ENCODE data around the gene CCDC68. TPM values are rescaled to one million over a fixed set of nuclear protein-coding genes. Genes with fewer than 3 reads are reported as not detected.

The CCDC68 gene
- total RNA-seq, 3 donors from 2014 or later (not counting 1 experiment from before 2014, with no cell fraction given), result not detected

DNA sequence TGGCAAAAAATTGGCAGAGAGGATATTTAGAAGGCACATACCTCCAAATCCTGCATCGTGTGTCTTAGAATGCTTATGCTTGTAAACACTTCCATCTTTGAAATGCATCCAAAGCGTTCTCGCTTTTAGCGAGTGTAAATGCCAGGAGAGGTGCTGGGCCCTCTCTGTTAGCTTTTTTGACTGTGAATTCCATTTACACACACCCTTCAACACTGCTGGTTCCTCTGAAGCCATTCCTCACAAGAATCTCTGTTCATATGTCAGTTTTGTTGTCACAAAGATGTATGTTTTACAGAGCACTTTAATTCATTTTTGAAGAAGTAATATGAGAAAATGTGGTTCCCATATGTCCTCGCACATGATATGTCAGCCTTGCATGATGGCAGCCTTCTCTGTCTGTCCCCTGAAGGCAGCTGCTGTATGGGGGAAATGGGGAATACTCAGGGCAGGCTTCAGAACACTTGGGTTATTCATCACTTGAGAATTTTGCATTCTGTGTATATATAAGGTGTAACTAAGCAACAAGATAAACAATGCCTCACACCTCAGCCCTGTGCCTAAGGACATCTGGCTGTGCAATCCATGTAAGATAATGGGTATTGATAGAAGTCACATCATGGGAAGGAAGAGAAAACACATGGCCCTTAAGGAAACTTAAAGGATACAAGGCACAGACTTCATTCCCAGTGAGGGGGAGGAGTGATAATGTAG is 78.7 kb downstream of the CCDC68 start:
- intact Hi-C loops (cut with micrococcal nuclease), result no loop called here
- Histone ChIP-seq H3K27me3 (ENCODE audit: control insufficient read depth, insufficient read depth, low read length) (no peaks in the 10 kb centered on the region), H3K4me3 (ENCODE audit: low read length) (no peak overlapping the region), H3K9me3 (ENCODE audit: control insufficient read depth, insufficient read depth, low read length) (no peaks in the 10 kb centered on the region), H3K4me1 (ENCODE audit: control insufficient read depth, insufficient read depth, low read length) (no peaks in the 10 kb centered on the region), H3K27ac (ENCODE audit: low read length) (no peak overlapping the region), H3K36me3 (ENCODE audit: control insufficient read depth, insufficient read depth, low read length) (peaks cover 42% of the 10 kb centered on the region)
- H3K27ac Mint-ChIP-seq, result no peak overlapping the region
- peaks cover 10% of the 10 kb centered on the region for H3K36me3 Mint-ChIP-seq
- peaks cover 14 to 28% of the 10 kb centered on the region in 2 donors for H3K4me1 Mint-ChIP-seq
- no peak for ATAC-seq
- no peak overlapping the region for H3K4me3 Mint-ChIP-seq
- DNase-seq, result no peak
- no peak for TF ChIP-seq CTCF (IDR thresholded peaks at IDR 0.05)
- no peaks in the 10 kb centered on the region for H3K9me3 Mint-ChIP-seq
- H3K27me3 Mint-ChIP-seq (ENCODE audit: low read depth in 2 of 2), result no peaks in the 10 kb centered on the region
- WGBS (ENCODE audit: insufficient coverage), result 99% methylated on average over 5 of the region's 5 CpGs

- no peak overlapping the region for H3K27ac Mint-ChIP-seq
- H3K36me3 Mint-ChIP-seq, result peaks cover 10% of the 10 kb centered on the region
Measured at GRCh38 chr18:54879691-54880090, 79.6 kb downstream of the CCDC68 start.

DNA sequence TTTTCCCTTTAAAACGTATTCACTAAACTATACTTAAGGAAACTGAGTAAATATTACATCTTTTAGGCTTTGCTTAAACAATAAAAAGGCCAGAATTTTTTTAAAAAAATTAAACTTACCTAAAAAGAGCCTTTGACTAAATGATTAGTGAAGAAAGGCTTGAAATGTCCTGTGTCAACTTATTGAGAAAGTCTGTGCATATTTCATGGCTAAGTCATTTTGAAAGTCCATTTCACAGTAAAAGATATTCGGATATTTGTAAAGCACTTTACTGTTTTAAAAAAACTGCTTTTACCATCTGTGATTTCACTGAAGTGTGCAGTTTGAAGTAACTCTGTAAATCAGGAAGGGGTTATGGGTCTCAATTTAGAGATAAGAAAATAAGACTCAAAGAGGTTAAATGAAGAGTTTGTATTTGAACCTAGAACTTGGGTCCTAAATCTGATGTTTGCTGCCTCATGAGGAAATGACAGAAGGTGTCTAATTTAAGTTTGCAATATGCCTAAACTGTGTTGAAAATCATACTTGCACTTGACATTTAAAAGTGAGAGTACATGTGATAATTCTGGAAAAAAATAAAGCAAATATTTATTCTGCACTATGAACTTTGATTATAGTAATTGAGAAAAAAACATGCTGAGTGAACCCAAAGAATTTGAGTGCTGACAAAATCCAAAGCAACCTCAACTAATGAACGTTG is 80.5 kb downstream of the CCDC68 start:
- ATAC-seq, result no peak

More at GRCh38 chr18:54879691-54880090, 79.6 kb downstream of the CCDC68 start:
- Mint-ChIP-seq H3K4me1 (peaks cover 23 to 28% of the 10 kb centered on the region in 2 donors), H3K4me3 (no peak overlapping the region), H3K9me3 (no peaks in the 10 kb centered on the region), H3K27me3 (ENCODE audit: low read depth in 2 of 2) (no peaks in the 10 kb centered on the region)
- DNase-seq (no peak), ATAC-seq (no peak)
- H3K4me3 ChIP-seq (ENCODE audit: low read length), result no peak overlapping the region
- no peaks in the 10 kb centered on the region for H3K9me3 ChIP-seq (ENCODE audit: control insufficient read depth, insufficient read depth, low read length)
- H3K36me3 ChIP-seq (ENCODE audit: control insufficient read depth, insufficient read depth, low read length), result peaks cover 34% of the 10 kb centered on the region
- H3K27ac ChIP-seq (ENCODE audit: low read length), result no peak overlapping the region
- no peaks in the 10 kb centered on the region for H3K4me1 ChIP-seq (ENCODE audit: control insufficient read depth, insufficient read depth, low read length)
- 94% methylated on average over 4 of the region's 4 CpGs for WGBS (ENCODE audit: insufficient coverage)
- intact Hi-C loops (cut with micrococcal nuclease), result no loop called here
- H3K27me3 ChIP-seq (ENCODE audit: control insufficient read depth, insufficient read depth, low read length), result no peaks in the 10 kb centered on the region
- TF ChIP-seq CTCF (IDR thresholded peaks at IDR 0.05), result no peak

More for the DNA sequence above, 80.5 kb downstream of the CCDC68 start:
- DNase-seq, result no peak
- Mint-ChIP-seq H3K9me3 (no peaks in the 10 kb centered on the region), H3K4me1 (peaks cover 32 to 33% of the 10 kb centered on the region in 2 donors), H3K27ac (no peak overlapping the region), H3K4me3 (no peak overlapping the region), H3K27me3 (ENCODE audit: low read depth in 2 of 2) (no peaks in the 10 kb centered on the region), H3K36me3 (peaks cover 10% of the 10 kb centered on the region)
- Histone ChIP-seq H3K36me3 (ENCODE audit: control insufficient read depth, insufficient read depth, low read length) (peaks cover 29% of the 10 kb centered on the region), H3K27me3 (ENCODE audit: control insufficient read depth, insufficient read depth, low read length) (no peaks in the 10 kb centered on the region), H3K4me1 (ENCODE audit: control insufficient read depth, insufficient read depth, low read length) (no peaks in the 10 kb centered on the region), H3K9me3 (ENCODE audit: control insufficient read depth, insufficient read depth, low read length) (no peaks in the 10 kb centered on the region), H3K27ac (ENCODE audit: low read length) (no peak overlapping the region), H3K4me3 (ENCODE audit: low read length) (no peak overlapping the region)
- 100% methylated on average over 2 of the region's 3 CpGs for WGBS (ENCODE audit: insufficient coverage)
- TF ChIP-seq CTCF (IDR thresholded peaks at IDR 0.05), result no peak
- intact Hi-C loops (cut with micrococcal nuclease), result no loop called here

Data from natural killer cell (primary cell).